Kidney capillary endothelial cell (primary cell): ENCODE data around the gene TAOK1.
"Not testable (repeated sequence)": the region's sequence is repeated elsewhere in the genome, so short reads cannot be mapped to it uniquely, and the experiment has no call there.

ENCODE experiments used
- DNase-seq: peaks from one replicate; pipeline ENCODE4 v3.0.0-alpha.2; 2018; ENCODE audit warnings: low spot score

The TAOK1 gene

DNA sequence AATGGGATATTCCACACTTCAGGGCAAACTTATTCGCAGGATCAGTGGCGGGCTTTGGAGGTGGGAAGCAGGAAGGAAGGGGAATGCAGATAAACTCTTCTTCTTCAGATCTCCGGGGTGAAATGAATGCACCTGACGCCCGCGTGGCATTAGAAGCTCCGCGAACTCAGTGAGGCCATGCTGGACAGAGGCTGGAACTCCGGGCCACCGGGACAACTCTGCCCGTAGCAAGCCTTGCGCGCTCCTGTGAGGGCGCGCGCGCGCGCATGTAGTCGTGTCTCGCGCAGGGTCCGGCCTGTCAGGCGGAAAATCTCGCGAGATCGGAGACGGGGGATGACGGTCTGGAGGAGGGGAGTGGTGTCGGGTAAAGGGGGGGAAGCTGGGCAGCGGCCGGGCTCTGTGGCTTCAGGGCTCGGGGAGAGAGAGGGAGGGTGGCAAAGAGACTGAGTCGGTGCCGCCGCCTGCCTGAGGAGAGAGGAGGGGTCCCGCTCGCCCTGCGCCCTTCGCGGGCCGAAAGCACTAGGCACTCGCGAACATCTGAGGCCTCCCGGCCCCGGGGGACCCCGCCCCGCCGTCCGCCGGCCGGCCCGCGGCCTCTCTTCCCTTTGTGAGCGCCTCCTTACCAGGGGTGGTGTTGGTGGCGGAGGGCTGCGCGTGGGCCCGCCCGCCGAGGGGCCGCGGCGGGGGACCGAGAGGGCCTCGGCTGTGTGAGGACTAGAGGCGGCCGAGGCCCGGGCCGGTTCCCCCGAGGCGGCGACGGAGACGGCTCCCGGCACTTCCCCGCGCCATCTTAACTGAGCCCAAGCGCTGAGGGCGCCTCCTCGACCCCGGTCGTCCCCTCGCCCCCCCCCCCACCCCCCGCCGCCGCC, at the start of gene TAOK1:
TAOK1 (plus strand) TSS at position 382 of the 869 bp plus-strand sequence. CDS start 61,186 bp downstream, outside the sequence.
- DNase-seq = peak; percentile 91

DNA sequence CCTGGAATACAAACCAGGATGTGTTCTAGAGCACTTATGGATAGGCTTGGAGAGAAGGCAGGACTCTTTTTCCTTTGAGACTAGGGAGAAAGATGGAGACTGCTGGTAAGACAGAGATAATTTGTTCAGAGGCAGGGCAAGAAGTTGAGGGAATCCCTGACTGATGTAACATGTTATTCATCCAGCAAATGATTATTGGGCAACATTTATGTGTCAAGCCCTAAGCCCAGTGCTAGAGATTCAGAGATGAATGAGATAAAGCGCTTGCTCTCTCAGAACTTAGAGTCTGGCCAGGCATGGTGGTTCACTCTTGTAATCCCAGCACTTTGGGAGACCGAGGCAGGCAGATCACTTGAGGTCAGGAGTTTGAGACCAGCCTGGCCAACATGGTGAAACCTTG, 48.4 kb upstream of the TAOK1 start:
- DNase-seq = no peak

DNA sequence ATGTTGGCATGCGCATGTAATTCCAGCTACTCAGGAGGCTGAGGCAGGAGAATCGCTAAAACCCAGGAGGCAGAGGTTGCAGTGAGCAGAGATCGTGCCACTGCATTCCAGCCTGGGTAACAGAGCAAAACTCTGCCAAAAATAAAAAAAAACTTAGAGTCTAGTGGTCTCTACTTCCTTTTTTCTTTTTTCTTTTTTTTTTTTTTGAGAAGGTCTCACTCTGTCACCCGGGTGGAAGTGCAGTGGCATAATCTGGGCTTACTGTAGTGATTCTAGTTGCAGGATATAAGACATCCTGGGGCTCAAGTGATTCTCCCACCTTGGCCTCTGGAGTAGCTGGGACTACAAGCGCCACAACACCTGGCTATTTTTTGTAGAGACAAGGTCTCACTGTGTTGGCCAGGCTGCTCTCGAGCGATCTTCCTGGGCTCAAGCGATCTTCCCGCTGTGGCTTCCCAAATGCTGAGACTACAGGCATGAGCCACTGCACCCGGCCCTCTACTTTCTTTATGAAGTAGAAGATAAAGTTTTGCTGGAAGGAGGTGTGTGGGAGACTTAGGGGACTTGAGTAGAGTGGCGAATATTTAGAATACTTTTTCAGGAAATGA, 47.9 kb upstream of the TAOK1 start:
- no peak for DNase-seq

DNA sequence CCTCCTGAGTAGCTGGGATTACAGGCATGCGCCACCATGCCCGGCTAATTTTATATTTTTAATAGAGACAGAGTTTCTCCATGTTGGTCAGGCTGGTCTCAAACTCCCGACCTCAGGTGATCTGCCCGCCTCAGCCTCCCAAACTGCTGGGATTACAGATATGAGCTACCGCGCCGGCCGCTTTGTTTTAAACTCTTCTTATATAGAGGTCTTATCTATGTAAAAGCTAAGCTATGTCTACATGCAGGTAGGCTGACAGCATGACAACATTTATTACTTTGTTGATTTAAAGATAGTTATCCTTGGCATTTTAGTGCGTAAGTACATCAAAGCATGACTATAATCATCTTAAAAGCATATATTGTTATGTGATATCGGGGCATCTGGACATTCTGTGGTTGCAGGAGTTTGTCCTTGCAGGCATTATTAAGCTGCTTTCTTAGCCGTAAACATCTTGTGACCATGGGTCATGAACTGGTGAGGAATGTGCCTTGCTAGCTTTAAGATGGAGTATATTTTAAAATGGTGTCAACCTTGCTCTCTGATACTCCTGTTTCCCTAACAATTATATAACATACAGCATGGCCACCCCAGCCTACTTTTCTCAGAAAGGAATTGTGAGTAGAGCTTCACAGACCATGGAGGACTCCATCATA, 45.8 kb upstream of the TAOK1 start:
- no peak for DNase-seq

DNA sequence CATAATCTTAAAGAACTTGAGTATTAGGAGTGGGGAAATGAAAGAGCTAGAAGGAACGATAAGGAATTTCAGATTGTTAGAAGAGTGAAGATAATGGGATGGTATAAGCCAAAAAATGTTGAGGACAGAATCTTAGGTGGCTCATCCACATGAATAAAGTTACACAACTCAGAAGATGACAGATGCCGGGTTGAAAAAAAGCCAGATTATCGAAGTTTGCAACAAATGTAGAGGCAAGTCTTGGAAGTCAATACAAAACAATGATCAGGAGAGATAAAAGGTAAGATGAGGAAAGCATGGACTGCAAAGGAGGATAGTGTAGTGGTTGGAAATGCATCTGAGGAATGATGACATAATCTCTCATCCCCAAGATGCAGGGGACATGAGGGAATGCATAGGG, 45.1 kb upstream of the TAOK1 start:
- DNase-seq = no peak

DNA sequence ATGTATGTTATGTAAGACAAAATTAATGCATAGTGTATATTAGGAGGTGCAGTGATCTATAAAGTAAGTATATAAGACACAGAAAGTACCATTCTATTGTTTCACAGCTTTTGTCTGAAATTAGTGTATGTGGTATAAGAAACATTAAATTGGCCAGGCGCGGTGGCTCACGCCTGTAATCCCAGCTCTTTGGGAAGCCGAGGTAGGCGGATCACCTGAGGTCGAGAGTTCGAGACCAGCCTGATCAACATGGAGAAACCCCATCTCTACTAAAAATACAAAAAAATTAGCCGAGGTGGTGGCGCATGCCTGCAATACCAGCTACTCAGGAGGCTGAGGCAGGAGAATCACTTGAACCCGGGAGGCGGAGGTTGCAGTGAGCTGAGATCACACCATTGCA, 44.7 kb upstream of the TAOK1 start:
- DNase-seq = not testable (repeated sequence)

DNA sequence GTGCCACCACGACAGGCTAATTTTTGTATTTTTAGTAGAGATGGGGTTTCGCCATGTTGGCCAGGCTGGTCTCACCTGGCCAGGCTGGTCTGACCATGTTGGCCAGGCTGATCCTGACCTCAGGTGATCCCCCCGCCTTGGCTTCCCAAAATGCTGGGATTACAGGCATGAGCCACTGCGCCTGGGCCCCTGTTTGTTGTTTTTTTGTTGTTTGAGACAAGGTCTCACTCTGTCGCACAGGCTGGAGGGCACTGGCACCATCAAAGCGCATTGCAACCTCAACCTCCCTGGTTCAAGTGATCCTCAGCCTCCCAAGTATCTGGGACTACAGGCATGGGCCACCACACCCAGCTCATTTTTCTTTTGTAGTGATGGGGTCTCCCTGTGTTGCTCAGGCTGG, 43.7 kb upstream of the TAOK1 start:
- no peak for DNase-seq

DNA sequence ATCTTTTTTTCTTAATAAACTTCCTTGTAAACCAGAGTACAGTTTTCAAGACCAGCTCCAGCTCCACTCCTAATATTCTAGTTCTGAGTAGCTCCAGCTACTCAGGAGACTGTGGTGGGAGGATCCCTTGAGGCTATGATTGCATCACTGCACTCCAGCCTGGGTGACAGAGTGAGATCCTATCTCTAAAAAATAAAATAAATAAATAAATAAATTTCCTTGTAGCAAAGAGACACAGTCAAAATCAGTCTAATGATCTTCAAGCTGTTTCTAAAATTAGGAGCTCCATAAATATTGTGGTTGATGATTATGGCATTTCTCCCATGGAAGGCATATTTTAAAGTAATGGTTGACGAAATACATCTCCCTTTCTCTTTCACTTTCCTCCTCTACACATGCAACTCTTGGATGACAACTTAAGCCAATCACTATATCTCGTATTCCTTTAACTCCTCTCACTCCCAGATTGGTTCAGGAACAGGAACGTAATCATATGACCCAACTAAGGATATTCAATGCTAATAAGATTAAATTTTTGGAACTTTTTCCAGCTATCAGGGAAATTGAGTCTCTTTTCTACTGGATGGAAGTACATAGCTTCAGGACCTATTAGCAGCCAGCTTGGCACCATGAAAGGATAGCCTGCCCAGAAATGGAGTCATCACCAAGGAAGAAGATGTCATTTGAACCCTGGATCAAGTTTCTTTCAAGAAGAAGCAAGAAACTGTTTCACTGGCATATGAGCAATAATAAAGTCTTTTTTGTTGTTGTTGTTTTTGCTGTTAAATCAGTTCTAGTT, 42.1 kb upstream of the TAOK1 start:
- no peak for DNase-seq

DNA sequence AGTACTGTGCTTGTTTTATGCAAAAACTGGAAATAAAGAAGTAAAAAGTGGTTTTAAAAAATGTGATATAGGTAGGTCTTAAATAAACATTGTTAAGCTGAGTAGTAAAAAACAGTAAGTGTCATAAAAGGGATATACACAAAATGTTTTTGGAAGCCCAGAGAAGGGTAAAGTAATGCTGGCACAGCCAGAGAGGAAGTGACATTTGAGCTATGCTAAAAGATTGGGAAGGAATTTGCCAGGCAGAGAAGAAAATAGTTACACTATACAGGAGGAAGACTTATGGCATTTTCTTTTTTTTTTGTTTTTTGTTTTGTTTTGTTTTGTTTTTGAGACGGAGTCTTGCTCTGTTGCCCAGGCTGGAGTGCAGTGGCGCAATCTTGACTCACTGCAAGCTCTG, 40.8 kb upstream of the TAOK1 start:
- DNase-seq = no peak

DNA sequence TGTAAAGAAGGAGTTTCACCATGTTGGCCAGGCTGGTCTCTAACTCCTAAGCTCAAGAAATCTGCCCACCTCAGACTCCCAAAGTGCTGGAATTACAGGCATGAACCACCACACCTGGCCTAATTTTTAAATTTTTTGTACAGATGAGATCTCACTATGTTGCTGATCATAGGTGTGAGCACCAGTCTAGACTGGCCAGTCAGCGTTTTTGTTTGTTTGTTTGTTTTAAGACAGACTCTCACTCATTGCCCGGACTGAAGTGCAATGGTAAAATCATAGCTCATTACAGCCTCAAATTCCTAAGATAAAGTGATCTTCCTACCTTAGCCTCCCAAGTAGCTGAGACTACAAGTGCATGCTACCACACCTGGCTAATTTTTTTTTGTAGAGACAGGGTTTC, 38.0 kb upstream of the TAOK1 start:
- no peak for DNase-seq

DNA sequence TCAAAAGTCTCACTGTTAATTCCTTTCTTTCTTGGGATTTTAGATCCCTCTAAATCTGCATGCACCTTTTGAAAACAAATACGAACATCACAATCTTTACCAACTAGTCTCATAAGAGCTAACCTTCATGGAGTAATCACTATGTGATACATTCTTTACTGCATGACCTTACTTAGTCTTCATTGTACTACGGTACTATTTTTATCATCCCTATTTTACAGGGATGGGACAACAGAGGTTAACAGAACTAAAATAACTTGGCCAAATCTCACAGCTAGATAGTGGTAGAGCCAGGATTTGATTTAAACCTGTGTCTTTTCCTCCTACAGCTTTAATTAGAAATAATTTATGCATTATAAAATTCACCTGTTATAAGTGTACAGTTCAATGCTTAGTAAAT, 32.9 kb upstream of the TAOK1 start:
- DNase-seq = no peak

DNA sequence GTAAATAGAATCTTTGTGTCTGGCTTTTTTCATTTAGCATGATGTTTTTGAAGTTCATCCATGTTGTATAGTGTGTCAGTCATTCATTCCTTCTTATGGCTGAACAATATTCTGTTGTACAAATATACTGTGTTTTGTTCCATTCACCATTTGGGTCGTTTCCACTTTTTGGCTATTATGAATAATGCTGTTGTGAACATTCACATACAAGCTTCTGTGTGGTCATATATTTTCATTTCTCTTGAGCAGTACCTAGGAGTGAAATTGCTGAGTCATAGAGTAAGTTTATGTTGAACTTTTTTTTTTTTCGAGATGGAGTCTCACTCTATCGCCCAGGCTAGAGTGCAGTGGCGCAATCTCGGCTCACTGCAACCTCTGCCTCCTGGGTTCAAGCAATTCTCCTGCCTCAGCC, 32.3 kb upstream of the TAOK1 start:
- DNase-seq = no peak

DNA sequence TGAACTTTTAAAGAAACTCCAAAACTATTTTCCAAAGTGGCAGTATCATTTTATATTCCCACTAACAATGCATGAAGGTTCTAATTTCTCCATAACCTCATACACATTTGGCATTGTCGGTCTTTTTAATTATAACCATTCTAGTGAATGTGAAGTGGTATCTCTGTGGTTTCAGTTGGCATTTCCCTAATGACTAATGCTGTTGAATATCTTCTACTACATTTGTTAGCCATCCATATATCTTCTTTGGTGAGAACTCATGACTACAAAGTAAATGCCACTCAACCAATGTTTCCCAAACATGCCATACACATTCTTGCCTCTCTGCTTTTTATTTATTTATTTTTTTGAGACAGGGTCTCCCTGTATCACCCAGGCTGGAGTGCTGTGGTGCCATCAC, 31.7 kb upstream of the TAOK1 start:
- DNase-seq = no peak

DNA sequence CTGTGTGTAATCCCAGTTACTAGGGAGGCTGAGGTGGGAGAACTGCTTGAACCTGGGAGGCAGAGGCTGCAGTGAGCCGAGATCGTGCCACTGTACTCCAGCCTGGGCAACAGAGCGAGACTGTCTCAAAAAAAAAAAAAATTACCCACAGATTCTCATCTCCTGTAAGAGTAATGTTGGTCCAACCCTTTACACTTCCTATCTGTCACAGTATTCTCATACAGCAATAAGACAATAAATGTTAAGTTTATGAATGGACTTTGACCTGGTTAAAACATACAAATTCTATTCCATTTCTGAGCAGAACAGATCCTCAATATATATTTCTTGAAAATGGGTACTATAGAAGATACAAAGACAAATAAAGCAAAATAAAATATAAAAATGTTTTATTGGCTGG, 30.4 kb upstream of the TAOK1 start:
- DNase-seq = no peak

DNA sequence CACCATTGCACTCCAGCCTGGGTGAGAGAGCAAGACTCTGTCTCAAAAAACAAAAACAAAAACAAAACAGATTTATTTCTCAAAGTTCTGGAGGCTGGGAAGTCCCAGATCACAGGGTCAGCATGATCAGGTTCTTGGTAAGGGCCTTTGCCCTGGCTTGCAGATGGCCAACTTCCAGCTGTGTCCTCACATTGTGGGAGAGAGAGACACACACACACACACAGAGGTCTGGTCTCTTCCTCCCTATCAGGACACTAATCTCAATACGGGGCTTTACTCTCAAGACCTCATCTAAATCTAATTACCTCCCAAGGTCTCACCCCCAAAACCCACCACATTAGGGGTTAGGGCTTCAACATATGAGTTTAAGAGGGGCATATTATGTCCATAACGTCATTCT, 26.4 kb upstream of the TAOK1 start:
- no peak for DNase-seq

DNA sequence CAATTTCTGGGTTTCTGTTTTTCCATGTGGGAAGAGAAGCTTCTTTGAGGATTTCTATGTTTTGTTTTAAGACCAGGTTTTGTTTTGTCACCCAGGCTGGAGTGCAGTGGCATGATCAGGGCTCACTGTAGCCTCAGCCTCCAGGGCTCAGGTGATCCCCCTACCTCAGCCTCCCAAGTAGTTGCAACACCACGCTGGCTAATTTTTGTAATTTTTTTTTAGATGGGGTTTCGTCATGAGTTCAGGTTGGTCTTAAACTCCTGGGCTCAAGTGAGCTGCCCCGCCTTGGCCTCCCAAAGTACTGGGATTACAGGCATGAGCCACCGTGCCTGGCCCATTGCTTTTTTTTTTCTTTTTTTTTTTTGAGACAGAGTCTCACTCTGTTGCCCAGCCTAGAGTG, 25.5 kb upstream of the TAOK1 start:
- DNase-seq = no peak

DNA sequence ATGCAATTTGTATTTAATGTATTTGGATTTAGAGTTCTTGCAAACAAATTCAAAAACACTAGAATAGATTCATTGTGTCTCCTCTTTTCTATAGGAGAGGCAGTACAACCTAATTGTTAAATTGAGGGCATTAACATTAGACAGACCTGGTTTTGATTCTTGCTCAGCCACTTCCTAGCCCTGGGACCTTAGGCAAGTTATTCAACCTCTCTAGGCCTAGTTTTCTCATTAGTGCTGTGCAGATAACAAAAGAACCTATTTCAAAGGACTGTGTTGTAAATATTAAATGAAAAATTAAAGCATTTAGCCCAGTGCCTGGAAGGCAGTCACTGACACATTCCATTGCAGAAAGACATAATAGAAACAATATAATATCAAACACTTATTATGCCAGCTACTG, 22.0 kb upstream of the TAOK1 start:
- DNase-seq = no peak

DNA sequence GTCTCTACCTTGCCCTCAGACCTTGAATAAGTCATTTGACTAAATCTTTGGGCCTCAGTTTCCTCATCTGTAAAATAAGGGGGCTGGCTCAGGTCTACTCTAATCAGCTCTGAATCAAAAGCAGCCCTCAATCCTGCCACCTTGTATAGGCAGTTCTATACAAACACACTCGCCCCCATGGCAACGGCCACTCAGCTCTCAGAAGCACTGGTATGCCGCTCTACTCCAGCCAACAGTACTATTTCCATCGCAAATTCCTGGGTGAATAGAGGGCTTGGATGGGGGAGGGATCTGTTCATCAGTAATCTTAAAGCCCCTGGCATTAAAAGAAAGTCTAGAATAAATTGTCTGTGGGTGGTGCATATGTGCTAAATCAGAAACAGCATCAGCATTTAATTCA, 21.2 kb upstream of the TAOK1 start:
- no peak for DNase-seq

DNA sequence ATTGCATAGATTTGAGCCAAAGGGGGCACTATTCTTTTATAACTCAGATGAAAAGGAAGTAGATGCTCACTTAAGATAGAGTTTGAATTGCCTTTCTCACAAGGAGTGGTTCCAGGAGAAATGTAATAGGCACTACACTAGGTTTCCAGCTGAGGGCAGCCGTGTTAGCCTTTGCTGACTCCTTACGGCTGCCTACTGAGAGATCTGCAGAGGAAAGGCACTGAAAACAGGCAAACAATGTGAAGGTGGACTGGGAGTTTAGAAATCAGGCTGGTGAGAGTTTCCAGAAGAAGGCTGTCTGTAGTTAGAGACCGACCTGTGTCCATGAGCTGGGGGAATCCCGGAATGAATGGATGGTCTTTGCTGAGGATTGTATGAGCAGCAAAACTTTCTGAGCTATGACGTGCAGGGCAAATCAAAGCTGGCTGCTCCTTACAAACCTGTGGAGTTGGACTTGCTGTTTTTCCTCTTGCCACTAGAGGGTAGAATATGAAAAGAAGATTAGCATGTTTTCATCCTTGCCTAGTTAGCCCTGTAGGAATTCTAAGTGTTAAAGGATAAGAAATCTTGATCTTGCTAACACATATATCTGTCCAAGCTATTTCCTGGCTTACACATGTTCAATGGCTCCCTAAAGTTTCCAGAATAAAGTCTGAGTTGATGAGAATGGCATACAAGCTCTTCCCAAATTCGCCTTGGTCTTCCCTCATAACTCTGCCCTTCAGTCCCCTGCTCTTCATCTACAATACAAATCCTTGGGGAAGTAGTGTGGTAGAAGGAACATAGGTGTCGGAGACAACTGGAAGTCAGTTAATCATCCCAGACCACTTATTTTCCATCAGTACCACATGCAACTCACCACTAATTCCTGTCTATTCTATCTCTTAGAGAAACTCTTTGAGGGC, 20.1 kb upstream of the TAOK1 start:
- peak; percentile 86 for DNase-seq

DNA sequence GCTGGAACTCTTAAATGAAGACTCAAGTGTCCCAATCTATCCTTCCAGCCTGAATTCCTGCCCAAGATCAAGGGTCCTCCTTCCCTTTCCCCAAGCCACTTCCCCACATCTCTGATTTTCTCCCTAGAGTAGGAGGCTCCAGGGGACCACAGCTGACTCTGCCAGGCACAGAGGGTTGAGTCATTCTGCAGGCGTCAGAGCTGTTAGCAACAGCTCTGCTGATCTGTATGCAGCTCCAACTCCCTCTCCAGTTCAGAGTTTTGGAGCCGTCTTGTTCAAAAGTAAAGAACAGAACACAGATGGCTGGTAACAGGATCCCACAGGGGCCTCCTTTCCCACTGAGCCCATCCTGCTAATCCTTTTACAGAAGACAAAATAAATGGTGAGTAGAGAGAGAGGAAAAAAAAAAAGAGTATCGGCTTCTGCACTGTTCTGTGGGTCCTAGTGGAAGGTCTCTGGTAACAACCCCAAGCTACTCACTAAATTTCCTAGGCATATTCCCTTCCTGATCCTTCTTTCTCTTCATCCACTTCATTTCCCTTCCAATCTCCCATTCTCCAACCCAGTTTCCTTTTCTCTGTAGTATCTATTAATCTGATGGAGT, 13.4 kb upstream of the TAOK1 start:
- no peak for DNase-seq

DNA sequence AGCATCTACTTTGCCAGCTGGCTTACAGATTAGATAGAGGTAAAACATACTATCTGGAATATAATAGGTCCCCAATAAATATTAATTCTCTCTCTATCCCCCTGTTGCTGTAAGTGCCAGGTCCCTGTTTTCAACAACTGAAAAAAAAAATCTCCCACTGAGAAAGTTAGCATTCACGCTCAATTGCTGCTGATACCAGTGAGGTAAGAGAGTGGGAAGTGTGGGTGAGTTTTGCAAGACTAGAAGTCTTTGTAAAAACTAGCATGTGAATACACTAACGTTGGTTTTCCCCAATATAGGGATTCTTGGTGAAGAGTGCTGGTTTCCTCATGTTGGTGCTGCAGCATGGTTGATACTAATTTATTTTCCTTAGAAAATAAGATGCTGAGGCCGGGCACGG, 11.7 kb upstream of the TAOK1 start:
- no peak for DNase-seq
